NT2/D1 (cell line): ENCODE data around the gene MLLT6.

Experiments
- YY1 ChIP-seq: IDR thresholded peaks from 2 replicates; pipeline ENCODE4 v1.6.1; 2011; ENCODE audit not compliant: insufficient read length, insufficient read depth
- ZNF274 ChIP-seq: IDR thresholded peaks from 2 replicates; pipeline ENCODE4 v1.6.1; 2011; ENCODE audit warnings: mild to moderate bottlenecking, low read depth, low read length

GRCh38 chr17:38674749-38675615 lies 30.1 kb upstream of the MLLT6 start, which contains the start of gene EPOP:
- TF ChIP-seq ZNF274 (no peak), YY1 (no peak)
